ENCODE data around the gene DNAH14.
"Not testable (repeated sequence)": the region's sequence is repeated elsewhere in the genome, so short reads cannot be mapped to it uniquely, and the experiment has no call there.

Gene DNAH14

GRCh38 chr1:224922404-224923164 is 6.9 kb upstream of the DNAH14 start:
- DNase-seq, result peak; percentile 57

DNA sequence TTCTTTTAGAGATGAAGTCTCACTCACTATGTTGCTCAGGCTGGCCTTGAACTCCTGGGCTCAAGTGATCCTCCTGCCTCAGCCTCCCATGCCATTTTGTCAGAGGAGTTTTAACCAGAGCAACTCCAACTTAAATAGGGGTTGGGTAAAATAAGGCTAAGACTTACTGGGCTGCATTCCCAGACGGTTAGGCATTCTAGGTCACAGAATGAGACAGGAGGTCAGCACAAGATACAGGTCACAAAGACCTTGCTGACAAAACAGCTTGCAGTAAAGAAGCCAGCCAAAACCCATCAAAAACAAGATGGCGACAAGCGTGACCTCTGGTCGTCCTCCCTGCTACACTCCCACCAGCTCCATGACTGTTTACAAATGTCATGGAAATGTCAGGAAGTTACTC is 5.7 kb upstream of the DNAH14 start:
- no peak for DNase-seq

GRCh38 chr1:224927631-224928030 is 1.8 kb upstream of the DNAH14 start:
- DNase-seq, result not testable (repeated sequence)

- no peak for DNase-seq
These were observed 569 bp upstream of the DNAH14 start for GRCh38 chr1:224928906-224929305.

DNA sequence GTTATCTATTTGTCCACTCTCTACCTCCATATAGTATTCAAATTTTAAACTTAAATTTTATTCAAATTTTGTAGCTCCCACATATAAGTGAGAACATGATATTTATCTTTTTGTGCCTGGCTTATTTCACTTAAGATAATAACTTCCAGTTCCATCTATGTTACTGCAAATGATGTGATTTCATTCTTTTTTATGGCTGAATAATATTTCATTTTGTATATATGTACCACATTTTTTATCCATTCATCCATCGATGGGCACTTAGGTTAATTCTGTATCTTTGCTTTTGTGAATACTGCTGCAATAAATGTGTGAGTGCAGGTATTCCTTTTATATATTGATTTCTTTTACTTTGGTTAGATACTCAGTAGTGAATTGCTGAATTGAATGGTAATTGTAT is 2.1 kb downstream of the DNAH14 start:
- DNase-seq, result no peak

DNA sequence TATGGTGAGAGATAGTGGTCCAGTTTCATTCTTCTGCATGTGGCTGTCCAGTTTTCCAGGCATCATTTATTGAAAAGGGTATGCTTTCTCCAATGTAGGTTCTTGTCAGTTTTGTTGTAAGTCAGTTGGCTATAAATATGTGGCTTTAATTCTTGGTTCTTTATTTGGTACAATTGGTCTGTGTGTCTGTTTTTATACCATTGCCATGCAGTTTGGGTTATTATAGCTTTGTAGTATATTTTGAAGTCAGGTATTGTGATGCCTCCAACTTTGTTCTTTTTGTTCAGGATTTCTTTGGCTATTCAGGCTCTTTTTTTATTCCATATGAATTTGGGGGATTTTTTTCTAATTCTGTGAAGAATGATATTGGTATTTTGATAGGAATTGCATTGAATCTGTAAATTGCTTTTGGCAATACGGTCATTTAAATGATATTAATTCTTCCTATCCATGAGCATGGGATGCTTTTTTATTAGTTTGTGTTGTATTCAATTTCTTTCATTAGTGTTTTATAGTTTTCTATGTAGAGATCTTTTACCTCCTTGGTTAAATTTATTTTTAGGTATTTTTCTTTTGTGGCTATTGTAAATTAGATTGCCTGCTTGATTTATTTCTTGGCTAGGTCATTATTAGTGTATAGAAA is 3.3 kb downstream of the DNAH14 start:
- DNase-seq, result no peak

- no peak for DNase-seq
These were observed 4.1 kb downstream of the DNAH14 start for GRCh38 chr1:224933584-224933983.

DNA sequence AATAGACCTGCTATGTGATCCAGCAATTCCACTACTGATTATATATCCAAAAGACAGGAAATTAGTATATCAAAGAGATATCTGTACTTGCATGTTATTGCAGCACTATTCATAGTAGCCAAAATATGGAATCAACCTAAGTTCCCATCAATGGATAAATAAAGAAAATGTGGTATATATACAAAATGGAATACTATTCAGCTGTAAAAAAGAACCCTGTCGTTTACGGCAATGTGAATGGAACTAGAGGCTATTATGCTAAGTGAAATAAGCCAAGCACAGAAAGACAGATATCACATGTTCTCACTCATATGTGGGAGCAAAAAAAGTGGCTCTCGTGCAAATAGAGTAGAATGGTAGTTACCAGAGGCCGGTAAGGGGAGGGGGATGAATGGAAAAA is 9.2 kb downstream of the DNAH14 start:
- DNase-seq, result no peak

DNA sequence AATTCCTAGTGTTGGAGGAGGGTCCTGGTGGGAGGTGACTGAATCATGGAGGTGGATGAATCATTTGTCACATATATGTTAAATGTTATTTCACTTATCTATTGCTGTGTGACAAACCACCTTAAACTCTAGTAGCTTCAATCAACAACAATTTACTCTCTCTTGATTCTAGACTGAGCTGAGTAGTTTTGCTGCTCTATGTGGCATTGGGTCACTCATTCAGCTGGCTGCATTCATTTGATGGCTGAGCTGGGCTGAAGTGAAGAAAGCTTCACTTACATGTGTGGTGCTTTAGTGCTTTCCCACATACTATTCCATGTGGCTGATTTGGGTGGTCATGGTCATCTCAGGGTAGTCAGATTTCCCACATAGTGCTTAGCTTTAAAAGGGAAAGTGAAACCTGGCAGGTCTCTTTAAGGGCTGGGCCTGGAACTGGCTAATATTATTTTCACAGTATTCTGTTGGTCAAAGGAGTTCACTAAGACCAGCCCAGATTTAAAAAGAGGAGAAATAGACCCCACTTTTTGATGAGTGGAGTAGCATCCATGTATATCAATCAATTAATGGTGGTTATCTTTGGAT is 10.5 kb downstream of the DNAH14 start:
- DNase-seq, result no peak

DNA sequence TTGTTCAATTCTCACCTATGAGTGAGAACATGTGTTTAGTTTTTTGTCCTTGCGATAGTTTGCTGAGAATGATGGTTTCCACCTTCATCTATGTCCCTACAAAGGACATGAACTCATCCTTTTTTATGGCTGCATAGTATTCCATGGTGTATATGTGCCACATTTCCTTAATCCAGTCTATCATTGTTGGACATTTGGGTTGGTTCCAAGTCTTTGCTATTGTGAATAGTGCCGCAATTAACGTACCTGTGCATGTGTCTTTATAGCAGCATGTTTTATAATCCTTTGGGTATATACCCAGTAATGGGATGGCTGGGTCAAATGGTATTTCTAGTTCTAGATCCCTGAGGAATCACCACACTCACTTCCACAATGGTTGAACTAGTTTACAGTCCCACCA is 11.3 kb downstream of the DNAH14 start:
- not testable (repeated sequence) for DNase-seq

DNA sequence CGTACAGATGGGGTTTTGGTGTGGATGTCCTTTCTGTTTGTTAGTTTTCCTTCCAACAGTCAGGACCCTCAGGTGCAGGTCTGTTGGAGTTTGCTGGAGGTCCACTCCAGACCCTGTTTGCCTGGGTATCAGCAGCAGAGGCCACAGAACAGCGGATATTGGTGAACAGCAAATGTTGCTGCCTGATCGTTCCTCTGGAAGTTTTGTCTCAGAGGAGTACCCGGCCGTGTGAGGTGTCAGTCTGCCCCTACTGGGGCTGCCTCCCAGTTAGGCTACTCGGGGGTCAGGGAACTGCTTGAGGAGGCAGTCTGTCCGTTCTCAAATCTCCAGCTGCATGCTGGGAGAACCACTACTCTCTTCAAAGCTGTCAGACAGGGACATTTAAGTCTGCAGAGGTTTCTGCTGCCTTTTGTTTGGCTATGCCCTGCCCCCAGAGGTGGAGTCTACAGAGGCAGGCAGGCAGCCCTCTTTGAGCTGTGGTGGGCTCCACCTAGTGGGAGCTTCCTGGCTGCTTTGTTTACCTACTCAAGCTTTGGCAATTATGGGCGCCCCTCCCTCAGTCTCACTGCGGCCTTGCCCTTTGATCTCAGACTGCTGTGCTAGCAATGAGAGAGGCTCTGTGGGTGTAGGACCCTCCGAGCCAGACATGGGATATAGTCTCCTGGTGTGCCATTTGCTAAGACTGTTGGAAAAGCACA is 16.3 kb downstream of the DNAH14 start:
- DNase-seq, result not testable (repeated sequence)

- DNase-seq, result not testable (repeated sequence)
These were observed 16.8 kb downstream of the DNAH14 start for GRCh38 chr1:224946349-224946691.

DNA sequence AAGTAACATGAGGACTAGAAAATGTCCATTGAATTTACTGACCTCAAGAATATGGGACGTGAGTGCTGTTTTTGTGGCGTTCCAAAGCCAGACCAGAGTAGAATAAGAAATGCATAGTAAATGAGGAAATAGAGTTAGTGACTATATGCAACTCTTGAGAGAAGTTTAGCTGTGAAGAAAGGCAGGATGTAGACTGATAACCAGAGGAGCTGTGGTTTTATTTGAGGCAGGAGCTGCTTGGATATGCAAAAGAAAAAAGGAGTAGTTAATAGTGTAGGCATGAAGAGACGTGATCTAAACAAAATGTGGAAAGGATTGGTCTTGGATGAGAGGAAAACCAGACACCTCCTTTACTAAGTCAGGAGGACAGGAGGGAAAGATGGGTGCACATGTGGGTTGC is 28.2 kb downstream of the DNAH14 start:
- DNase-seq, result no peak

DNA sequence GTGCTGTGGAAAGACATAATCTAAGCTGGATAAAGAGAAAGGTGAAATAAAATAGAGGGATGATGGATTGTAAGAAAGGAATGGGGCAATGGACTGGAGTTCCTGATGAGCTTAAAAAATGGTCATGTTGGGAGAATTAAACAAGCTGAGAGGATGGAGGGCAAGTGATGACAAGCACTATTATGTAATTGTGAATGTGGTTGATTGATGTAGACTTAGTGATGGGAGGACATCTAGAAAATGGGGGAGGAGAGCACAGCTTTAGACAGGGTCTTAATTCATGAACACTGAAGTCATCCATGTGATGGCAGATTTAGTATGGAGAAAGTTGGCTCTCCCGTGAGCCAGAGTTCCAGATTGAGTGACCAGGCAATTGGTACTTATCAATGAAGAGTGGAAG is 29.0 kb downstream of the DNAH14 start:
- DNase-seq, result no peak

DNA sequence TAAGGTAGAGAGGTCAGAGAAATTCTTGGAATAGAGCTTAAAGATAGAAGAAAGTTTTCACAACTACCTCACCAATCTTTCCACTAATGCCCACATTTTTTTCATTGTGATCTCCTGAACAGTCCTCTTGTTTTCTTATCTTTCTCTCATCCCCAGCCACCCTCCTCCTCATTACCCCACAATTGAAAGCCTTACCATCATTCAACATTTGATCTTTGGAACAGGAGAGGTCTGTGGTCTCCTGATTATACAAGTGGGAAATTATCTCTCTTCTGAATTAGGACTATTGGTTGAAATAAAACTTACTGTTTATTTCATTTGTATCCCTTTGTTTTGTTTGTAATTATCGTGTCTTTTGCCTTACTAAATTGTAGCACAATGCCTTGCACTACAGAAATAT is 29.6 kb downstream of the DNAH14 start:
- DNase-seq, result no peak

DNA sequence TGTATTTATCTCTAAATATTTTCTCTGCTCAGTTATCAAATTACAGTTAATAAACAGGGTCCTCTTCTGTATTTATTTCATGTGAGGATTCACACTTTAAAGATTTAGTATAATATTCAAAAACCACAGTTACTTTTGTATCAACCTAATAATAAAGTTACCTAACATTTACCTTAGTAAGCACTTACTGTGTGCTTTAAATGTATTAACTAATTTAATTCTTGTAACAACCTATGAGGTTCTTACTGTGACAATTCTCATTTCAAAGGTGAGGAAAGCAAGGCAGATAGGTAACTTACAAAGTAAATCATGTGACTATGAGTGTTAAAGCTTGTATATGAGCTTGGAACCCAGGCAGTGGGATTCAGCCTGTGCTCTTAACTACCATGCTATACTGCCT is 30.2 kb downstream of the DNAH14 start:
- DNase-seq, result no peak

DNA sequence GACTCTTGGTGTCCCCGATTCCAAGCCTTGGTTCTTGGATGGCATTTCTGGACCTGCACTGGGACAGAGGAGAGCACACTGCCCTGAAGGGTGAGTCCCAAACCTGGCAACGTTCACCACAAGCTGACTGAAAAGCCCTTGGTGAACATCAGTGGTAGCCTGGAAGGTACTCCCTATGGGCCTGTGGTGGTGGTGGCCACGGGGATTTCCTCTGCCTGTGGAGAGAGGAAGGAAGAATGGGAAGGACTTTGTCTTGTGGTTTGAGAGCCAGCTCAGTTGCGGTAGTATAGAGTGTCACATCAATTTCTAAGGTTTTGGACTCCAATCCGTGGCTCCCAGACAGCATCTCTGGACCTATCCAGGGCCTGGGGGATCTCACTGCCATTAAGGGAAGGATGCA is 50.7 kb downstream of the DNAH14 start:
- no peak for DNase-seq

GRCh38 chr1:224981922-224982354 is 52.5 kb downstream of the DNAH14 start:
- DNase-seq, result not testable (repeated sequence)

GRCh38 chr1:224988042-224988441 is 58.6 kb downstream of the DNAH14 start:
- no peak for DNase-seq

- DNase-seq, result no peak
These were observed 60.1 kb downstream of the DNAH14 start for GRCh38 chr1:224989615-224990014.

- not testable (repeated sequence) for DNase-seq
These were observed 62.1 kb downstream of the DNAH14 start for GRCh38 chr1:224991550-224991949.

DNA sequence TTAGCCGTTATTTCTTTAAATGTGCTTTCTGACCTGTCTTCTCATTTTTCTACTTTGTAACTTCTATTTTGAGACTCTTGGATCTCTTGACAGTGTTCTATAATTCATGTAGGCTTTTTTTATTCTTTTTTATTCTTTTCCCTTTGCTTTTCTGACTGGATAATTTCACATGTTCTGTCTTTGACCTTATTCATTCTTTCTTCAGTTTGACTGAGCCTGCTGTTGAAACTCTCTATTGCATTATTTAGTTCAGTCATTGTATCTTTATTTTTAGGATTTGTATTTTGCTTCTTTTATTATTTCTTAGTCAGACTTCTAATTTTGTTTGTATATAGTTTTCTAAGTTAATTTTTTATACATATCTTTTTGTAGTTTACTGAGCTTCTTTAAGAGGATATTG is 66.1 kb downstream of the DNAH14 start:
- DNase-seq, result no peak

DNA sequence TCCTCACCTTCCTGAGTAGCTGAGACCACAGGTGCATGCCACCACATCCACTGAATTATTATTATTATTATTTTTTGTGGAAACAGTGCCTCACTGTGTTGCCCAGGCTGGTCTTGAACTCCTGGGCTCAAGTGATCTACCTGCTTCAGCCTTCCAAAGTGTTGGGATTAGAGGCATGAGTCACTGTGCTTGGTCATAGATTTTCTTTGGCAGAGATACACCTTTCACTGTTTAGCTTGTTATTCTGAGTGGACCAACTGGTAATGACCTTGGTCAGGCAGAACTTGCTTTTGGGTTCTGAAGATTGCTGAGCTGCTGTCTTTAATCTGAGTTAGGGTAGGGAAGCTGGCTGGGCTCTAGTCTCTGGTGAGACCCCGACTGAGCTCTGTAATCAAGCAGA is 66.8 kb downstream of the DNAH14 start:
- DNase-seq, result no peak

DNA sequence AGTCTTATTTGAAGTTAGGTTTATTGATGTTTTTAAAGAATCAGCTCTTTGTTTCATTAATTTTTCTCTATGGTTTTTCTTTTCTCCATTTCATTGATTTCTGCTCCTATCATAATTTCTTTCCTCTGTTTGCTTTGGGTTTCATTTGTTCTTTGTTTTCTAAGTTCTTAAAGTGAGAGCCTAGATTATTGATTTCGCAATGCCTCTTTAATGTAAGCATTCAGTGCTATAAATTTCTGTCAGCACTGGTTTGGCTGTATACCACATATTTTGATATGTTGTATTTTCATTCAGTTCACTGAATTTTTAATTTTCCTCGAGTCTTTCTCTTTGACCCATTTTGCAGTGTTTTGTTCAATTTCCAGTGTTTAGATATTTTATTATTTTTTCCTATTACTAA is 68.7 kb downstream of the DNAH14 start:
- DNase-seq, result no peak

Data from NCI-H1105 (cell line).